IPS-15b (cell line): ENCODE results near the gene FGF23.
"Not testable (repeated sequence)": the region's sequence is repeated elsewhere in the genome, so short reads cannot be mapped to it uniquely, and the experiment has no call there.

Experiments
- H3K27me3 ChIP-seq: one replicate; pipeline ENCODE4 v1.6.1; 2013; ENCODE audit warnings: low read length; ENCODE audit not compliant: control insufficient read depth, insufficient read depth
- H3K36me3 ChIP-seq: one replicate; pipeline ENCODE4 v1.6.1; 2013; ENCODE audit warnings: low read length; ENCODE audit not compliant: control insufficient read depth, insufficient read depth
- H3K4me1 ChIP-seq: one replicate; pipeline ENCODE4 v1.6.1; 2013; ENCODE audit warnings: mild to moderate bottlenecking, low read length; ENCODE audit not compliant: control insufficient read depth, insufficient read depth
- H3K4me3 ChIP-seq: one replicate; pipeline ENCODE4 v1.5.1; 2013; ENCODE audit warnings: low read depth, low read length
- H3K9ac ChIP-seq: one replicate; pipeline ENCODE4 v1.6.1; 2013; ENCODE audit warnings: low read depth, mild to moderate bottlenecking, low read length
- H3K9me3 ChIP-seq: one replicate; pipeline ENCODE4 v1.6.1; 2013; ENCODE audit warnings: mild to moderate bottlenecking, low read length; ENCODE audit not compliant: control insufficient read depth, insufficient read depth

Gene FGF23

DNA sequence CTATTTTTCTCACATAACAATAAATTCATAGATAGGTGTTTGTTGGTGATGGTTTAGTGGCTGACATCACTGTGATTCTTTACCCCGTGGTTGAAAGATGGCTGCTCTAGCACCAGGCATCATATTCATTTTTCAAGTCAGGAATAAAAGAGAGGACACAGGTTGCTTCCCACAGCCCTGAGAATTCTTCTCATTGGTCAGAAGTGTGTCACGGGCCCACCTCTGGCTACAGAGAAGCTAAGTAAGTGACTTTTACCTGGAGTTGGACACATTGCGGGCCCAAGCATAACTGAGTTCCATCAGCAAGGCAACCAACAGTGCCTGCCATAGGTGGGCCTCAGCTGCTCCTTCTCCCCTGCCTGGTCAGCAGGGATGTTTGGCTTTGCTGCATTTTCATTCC lies 27.6 kb upstream of the FGF23 start:
- Histone ChIP-seq H3K27me3 (no peaks in the 10 kb centered on the region), H3K4me1 (no peaks in the 10 kb centered on the region), H3K36me3 (peaks cover 2% of the 10 kb centered on the region), H3K4me3 (no peak overlapping the region), H3K9me3 (no peaks in the 10 kb centered on the region), H3K9ac (no peak overlapping the region)

DNA sequence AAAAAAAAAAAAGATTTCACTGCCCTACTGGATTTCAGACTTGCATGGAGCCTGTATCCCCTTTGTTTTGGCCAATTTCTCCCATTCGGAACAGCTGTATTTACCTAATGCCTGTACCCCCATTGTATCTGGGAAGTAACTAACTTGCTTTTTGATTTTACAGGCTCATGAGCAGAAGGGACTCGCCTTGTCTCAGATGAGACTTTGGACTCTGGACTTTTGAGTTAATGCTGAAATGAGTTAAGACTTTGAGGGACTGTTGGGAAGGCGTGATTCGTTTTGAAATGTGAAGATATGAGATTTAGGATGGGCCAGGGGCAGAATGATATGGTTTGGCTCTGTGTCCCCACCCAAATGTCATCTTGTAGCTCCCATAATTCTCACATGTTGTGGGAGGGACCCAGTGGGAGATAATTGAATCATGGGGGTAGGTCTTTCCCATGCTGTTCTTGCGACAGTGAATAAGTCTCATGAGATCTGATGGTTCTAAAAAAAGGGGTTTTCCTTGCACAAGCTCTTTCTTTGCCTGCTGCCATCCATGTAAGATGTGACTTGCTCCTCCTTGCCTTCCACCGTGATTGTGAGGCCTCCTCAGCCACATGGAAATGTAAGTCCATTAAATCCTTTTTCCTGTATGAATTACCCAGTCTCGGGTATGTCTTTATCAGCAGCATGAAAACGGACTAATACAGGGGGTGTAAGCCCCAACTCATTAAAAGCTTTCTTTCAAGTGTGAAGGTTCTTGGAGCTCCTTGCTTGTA lies 25.5 kb upstream of the FGF23 start:
- H3K36me3 ChIP-seq, H3K4me3 ChIP-seq, H3K27me3 ChIP-seq, H3K9ac ChIP-seq, H3K4me1 ChIP-seq, H3K9me3 ChIP-seq: not testable (repeated sequence)

DNA sequence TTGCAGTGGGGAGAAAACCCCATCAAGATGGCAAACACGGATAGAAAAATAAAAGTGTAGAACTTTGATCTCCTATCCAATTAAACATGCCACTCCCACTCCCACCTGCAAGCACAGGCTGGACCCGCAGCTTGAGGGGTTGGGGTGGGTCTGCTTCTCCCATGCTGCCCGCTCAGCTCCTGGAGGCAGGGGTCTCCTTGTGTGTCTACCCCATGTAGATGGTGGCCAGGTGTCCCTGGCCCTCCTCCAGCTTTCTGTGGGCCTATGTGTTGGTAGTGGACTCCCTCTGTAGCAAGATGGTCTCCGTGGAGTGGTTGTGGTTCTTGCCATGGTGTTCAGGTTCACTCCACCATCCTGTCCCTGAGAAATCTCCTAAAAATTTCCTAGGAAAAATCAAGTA lies 23.5 kb upstream of the FGF23 start:
- Histone ChIP-seq H3K9ac (no peak overlapping the region), H3K4me1 (no peaks in the 10 kb centered on the region), H3K36me3 (peaks cover 2% of the 10 kb centered on the region), H3K9me3 (no peaks in the 10 kb centered on the region), H3K27me3 (no peaks in the 10 kb centered on the region), H3K4me3 (no peak overlapping the region)

DNA sequence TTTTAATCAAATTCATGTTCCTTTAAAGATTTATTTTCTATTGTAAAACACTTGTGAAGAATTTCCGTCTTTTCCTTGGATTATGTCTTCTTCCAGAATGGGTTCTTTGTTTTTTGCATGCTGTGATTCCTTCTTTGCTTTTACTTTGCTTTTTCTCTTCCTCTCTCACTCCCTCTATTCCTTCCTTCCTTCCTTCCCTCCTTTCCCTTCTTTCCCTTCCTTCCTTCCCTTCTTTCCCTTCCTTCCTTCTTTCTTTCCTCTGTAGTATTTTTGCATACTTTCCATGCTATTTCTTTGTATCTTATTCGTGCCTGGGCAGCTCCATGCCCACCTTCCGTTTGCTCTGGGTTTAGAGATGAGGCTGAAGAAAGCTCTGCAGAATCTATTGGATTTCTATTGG lies 21.6 kb upstream of the FGF23 start:
- Histone ChIP-seq H3K9ac (no peak overlapping the region), H3K36me3 (peaks cover 2% of the 10 kb centered on the region), H3K4me1 (no peaks in the 10 kb centered on the region), H3K27me3 (peaks cover 5% of the 10 kb centered on the region), H3K9me3 (no peaks in the 10 kb centered on the region), H3K4me3 (no peak overlapping the region)

DNA sequence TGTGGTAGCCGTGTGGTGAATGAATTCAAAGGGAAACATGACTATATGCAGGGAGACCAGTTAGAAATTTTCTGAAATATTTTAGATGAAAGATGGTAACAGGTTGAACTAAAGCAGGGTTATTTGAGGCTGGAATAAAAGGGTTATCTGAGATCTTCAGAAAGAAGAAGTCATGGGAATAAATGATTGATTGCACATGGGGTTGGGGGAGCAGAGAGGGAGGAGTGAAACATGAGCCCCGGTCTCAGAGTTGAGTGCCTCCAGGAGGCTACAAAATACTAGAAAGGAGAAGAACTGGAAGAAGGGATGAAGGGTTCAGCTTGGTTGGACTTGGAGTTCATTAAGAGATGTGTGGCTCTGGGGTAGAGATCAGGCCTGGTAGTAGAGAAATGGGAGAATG lies 16.3 kb upstream of the FGF23 start:
- Histone ChIP-seq H3K36me3 (no peaks in the 10 kb centered on the region), H3K4me1 (no peaks in the 10 kb centered on the region), H3K27me3 (peaks cover 6% of the 10 kb centered on the region)

DNA sequence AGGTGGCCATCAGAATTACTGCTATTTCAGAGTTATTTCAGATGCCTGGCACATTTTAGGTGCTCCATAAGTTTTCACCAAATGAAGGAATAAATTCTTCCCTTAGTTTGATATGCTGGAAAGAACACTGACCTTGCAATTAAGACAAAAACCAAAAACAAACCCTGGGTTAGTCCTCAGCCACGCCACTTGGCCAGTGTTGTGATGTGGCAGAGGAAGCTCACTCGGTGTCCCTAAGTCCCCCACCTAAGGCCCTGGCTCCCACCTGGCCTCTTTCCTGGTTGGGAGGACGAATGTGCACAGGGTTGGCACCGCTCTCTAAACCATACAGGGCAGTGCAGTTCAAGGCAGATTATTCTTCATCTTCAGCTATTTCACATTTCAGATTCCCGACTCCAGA lies 13.7 kb upstream of the FGF23 start:
- Histone ChIP-seq H3K27me3 (peaks cover 6% of the 10 kb centered on the region), H3K9me3 (no peaks in the 10 kb centered on the region), H3K36me3 (no peaks in the 10 kb centered on the region), H3K4me3 (no peak overlapping the region), H3K9ac (no peak overlapping the region), H3K4me1 (no peaks in the 10 kb centered on the region)

More for the DNA sequence above, 16.3 kb upstream of the FGF23 start:
- Histone ChIP-seq H3K4me3 (no peak overlapping the region), H3K9me3 (no peaks in the 10 kb centered on the region), H3K9ac (no peak overlapping the region)

DNA sequence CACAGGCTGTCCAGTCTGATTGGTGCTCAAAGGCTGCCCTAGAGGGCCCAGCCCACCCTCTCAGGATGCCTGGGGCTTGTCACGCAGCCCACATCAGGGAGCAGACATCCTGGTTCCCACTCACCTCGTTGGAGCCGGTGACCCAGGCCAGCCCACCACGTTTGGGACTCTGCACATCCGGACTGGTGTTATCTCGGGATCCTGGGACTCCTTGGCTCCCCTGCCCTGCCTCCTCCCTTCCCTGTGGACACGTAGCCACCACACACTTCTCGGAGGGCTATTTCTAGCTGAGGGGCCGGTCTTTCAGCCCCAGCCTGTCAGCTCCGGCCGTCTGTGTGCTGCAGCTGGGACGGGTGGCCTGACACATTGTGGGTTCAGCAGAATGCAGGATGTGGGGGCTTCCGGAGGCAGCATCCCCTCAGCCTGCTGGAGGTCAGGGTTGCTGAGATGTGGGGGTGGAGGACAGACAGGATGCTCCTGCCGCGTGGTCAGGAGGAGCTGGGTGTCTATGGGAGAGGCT lies 12.8 kb upstream of the FGF23 start:
- Histone ChIP-seq H3K4me3 (no peak overlapping the region), H3K4me1 (no peaks in the 10 kb centered on the region), H3K27me3 (peaks cover 6% of the 10 kb centered on the region), H3K36me3 (no peaks in the 10 kb centered on the region), H3K9me3 (no peaks in the 10 kb centered on the region), H3K9ac (no peak overlapping the region)

DNA sequence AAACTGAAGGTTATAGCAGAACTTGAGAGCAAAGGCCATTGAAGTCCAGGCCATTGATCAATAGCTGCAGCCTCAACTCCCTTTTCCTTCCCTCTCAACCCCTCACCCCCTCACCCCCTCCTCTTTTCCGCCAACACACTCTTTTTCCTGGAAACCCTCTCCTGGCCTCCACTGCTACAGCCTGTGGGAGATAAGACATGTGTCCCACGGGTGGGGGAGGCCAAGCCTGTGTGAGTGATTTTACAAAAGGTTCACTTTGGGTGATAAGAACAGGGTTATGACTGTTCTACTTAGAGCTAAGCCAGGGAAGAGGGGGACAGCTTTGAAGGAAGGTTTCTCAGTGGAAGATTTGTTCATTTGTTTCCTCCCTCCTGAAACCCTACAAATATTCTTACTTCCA lies 9.2 kb upstream of the FGF23 start:
- no peaks in the 10 kb centered on the region for H3K4me1 ChIP-seq
- H3K27me3 ChIP-seq: no peaks in the 10 kb centered on the region
- no peak overlapping the region for H3K9ac ChIP-seq
- H3K4me3 ChIP-seq: no peak overlapping the region
- no peaks in the 10 kb centered on the region for H3K9me3 ChIP-seq
- no peaks in the 10 kb centered on the region for H3K36me3 ChIP-seq

DNA sequence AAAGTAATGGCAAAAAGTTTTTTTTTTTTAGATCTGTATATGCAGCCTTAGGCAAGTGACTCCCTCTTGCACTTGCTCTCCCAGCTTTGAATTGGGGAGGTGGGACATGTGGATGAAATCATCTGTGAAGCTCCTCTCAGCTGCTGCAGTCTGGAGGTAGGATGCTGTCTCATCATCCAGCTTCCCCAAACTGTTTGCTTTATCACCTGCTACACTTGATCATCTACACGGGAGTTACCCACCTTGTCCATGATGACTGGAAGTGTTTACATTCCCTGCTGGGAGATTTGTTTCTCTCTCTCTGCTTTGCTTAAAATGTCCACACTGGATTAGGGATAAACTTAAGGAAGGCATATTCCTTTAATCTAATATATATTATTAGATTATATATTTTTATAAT lies 8.5 kb upstream of the FGF23 start:
- Histone ChIP-seq H3K4me3 (no peak overlapping the region), H3K36me3 (no peaks in the 10 kb centered on the region), H3K9me3 (no peaks in the 10 kb centered on the region), H3K9ac (no peak overlapping the region), H3K27me3 (no peaks in the 10 kb centered on the region), H3K4me1 (peaks cover 3% of the 10 kb centered on the region)

DNA sequence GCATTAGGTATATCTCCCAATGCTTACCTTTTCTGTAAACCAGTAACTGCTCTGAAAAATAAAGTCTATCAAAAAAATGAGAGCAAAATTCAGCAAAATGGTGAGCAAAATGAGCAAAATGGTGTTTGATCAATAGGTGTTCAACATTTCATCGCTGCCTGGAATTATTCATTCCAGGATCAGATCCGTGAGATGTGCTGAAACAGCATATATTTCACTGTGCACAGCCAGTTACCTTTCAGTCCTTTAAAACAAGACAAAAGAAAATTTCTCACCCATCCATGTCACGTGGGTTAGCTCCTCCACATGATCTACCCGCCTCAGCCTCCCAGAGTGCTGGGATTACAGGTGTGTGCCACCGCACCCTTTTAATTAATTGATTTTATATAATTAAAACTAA lies 8.1 kb upstream of the FGF23 start:
- peaks cover 3% of the 10 kb centered on the region for H3K4me1 ChIP-seq
- no peaks in the 10 kb centered on the region for H3K9me3 ChIP-seq
- H3K4me3 ChIP-seq: no peak overlapping the region
- no peaks in the 10 kb centered on the region for H3K27me3 ChIP-seq
- H3K9ac ChIP-seq: no peak overlapping the region
- H3K36me3 ChIP-seq: no peaks in the 10 kb centered on the region

DNA sequence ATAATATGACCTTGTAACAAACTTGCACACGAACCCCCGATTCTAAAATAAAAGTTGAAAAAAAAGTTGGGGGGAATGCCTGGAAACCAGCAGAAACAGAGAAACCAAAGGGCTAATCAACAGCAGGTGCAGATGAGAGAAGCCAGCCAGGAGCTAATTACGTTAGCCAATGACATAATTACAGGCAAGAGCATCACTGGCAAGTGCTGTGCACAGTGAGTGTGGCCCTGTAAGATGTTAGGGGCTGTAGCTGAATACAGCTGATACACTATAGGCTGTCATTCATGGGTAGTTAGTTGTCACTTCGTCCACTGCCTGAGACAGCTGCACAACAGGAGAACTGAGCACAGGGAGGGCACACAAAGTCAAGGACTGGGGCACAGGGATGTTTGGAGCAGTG lies 7.3 kb upstream of the FGF23 start:
- no peaks in the 10 kb centered on the region for H3K36me3 ChIP-seq
- H3K27me3 ChIP-seq: no peaks in the 10 kb centered on the region
- no peak overlapping the region for H3K9ac ChIP-seq
- H3K4me3 ChIP-seq: no peak overlapping the region
- peaks cover 3% of the 10 kb centered on the region for H3K4me1 ChIP-seq
- no peaks in the 10 kb centered on the region for H3K9me3 ChIP-seq

DNA sequence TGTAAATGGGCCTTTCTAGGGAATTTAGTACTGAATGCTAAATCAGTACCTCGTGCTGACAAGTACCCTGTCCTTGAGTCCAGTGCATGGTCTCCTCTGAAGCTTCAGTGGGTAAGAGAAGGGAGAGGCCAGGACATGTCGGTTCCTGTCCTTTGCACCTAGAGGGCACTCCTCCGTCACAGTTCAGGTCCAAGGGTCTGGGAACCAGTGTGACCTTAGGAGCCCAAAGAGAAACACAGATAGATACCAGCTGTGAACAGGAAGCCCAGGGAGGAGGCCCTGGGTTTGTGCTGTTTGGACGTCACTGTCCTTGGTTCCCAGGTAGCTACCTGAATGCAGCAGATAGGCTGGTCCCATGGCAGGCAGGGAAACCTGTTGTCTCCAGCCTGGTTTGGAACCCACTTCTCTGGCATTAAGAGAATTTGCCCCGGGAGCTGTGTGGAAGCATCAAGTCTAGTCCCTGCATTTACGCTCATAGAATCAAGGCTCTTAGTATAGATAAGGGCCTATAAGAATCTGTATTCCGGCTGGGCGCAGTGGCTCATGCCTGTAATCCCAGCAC lies 3.9 kb upstream of the FGF23 start:
- Histone ChIP-seq H3K9me3 (no peaks in the 10 kb centered on the region), H3K36me3 (no peaks in the 10 kb centered on the region), H3K27me3 (peaks cover 5% of the 10 kb centered on the region), H3K4me1 (peaks cover 3% of the 10 kb centered on the region), H3K4me3 (no peak overlapping the region), H3K9ac (no peak overlapping the region)
